Stimulated activated naive CD4-positive, alpha-beta T cell treated with Interleukin-2 at 50 U/mL for 16 hours (primary cell): ENCODE data around the gene CEMIP2.

ENCODE experiments used
- DNase-seq: peaks from one replicate; lab custom pipeline; 2025; lab: John Stamatoyannopoulos, UW

The CEMIP2 gene

GRCh38 chr9:71746023-71746757 lies 22.1 kb downstream of the CEMIP2 start:
- no peak for DNase-seq

GRCh38 chr9:71744754-71745521 lies 23.4 kb downstream of the CEMIP2 start:
- no peak for DNase-seq

GRCh38 chr9:71743882-71744281 lies 24.4 kb downstream of the CEMIP2 start:
- DNase-seq = no peak

- DNase-seq = no peak
These were observed 25.1 kb downstream of the CEMIP2 start for GRCh38 chr9:71743217-71743705.

GRCh38 chr9:71742703-71743102 lies 25.6 kb downstream of the CEMIP2 start:
- DNase-seq = no peak

GRCh38 chr9:71741926-71742648 lies 26.2 kb downstream of the CEMIP2 start:
- no peak for DNase-seq

GRCh38 chr9:71740199-71740598 lies 28.1 kb downstream of the CEMIP2 start:
- no peak for DNase-seq

GRCh38 chr9:71737455-71737854 lies 30.9 kb downstream of the CEMIP2 start:
- DNase-seq = no peak

- no peak for DNase-seq
These were observed 32.1 kb downstream of the CEMIP2 start for GRCh38 chr9:71736236-71736635.

GRCh38 chr9:71734950-71735349 lies 33.4 kb downstream of the CEMIP2 start:
- DNase-seq = no peak

GRCh38 chr9:71733176-71733575 lies 35.1 kb downstream of the CEMIP2 start:
- no peak for DNase-seq

GRCh38 chr9:71729816-71730526 lies 38.3 kb downstream of the CEMIP2 start:
- no peak for DNase-seq

GRCh38 chr9:71726723-71727122 lies 41.6 kb downstream of the CEMIP2 start:
- no peak for DNase-seq

- no peak for DNase-seq
These were observed 42.5 kb downstream of the CEMIP2 start for GRCh38 chr9:71725590-71726338.

- no peak for DNase-seq
These were observed 46.5 kb downstream of the CEMIP2 start for GRCh38 chr9:71721855-71722254.

GRCh38 chr9:71719562-71719961 lies 48.8 kb downstream of the CEMIP2 start:
- DNase-seq = no peak

GRCh38 chr9:71719088-71719487 lies 49.2 kb downstream of the CEMIP2 start:
- DNase-seq = no peak

- no peak for DNase-seq
These were observed 52.0 kb downstream of the CEMIP2 start for GRCh38 chr9:71716138-71716909.

GRCh38 chr9:71710856-71711255 lies 57.5 kb downstream of the CEMIP2 start:
- no peak for DNase-seq

GRCh38 chr9:71710201-71710600 lies 58.1 kb downstream of the CEMIP2 start:
- DNase-seq = no peak
